NCI-H82 treated with DMSO at 0.1 percent for 48 hours (cell line): Measurements from ENCODE around the gene LRRC8E.
A peak's percentile ranks its signal among the peaks of the same experiment; 100 is the strongest.

ENCODE experiments used
- DNase-seq: peaks from one replicate; lab custom pipeline; 2025; ENCODE audit not compliant: unreplicated experiment; lab: John Stamatoyannopoulos, UW

LRRC8E gene

DNA sequence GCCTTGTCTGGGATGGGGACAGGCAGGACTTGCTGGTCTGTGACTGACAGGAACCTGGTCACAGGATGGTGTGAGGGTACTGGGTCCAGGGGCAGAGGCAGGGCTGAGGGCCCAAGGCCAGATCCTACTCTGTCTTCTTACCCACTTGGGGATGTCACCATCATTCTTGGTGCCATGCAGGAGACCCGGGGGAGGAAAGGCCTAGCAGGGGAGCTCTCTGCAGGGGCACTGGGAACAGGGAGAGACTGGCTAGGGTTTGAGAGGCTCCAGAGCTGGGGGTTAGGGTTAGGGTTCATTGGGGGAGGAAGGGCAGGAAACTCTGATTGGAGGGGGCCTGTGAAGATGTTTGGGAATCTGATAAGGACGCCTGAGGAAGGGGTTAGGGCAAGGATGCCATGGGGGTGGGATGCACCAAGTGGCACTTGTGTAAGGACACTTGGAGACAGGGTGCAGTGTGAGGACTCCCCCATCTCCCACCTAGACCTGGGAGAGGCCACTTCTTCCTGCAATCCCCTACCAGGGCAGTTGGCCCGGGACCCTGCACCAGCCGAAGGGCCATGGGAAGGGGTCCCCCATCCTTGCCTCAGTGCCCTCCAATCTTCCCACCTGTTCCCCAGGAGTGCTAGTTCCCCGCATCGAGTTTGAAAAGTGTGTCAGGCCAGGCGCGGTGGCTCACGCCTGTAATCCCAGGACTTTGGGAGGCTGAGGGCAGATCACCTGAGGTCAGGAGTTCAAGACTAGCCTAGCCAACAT is 21.0 kb upstream of the LRRC8E start:
- DNase-seq, result no peak

DNA sequence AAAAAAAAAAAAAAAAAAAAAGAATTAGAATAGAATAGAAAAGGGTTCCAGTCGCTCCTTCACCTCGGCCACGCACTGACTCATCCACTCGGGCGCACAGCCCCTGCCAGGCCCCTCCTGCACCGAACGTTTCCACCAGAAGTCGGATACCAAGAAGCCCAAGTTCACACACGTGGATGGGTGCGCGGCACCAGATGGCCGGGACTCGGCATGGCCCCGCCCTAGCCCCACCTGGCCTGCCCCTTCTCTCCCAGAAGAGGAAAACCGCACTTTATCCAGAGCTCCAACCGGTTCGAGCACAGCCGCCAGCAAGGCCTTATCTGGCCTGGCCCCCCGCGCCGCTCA is 20.0 kb upstream of the LRRC8E start:
- peak; percentile 44 for DNase-seq

DNA sequence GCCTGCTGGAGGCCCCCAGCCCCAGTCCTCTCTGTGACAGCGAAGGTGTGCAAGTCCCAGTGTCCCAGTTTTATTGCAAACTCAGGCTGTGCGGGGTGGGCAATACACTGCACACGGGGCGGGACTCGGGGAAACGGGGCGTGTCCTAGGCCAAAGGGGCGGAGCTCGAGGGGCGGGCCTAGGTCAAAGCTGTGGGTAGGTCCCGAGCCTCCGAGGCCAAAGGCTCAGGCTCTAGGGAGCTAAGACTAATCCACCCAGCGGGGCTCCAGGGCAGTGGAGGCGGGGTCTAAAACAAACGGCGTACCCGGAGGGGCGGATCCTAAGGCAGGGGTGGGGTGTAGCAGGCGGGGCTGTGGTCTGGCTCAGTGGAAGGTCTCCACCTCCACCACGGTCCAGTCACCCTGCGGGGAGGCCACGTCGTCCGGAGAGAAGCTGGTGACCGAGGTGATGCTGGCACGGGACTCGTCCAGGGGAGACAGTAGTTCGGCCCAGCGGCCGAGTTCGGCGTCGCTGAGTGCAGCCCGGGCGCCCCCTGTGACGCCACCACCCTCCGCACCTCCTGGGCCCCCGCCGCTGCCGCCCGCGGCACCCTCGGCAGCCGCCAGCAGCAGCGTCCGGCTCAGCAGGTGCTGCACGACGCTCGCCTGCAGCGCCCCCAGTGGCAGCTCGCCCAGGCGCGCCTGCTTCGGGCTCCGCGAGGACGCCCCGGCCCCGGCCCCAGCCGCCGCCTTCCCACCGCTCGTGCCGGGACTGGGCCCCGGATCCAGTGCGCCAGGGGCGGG is 19.4 kb upstream of the LRRC8E start:
- DNase-seq, result peak; percentile 44

DNA sequence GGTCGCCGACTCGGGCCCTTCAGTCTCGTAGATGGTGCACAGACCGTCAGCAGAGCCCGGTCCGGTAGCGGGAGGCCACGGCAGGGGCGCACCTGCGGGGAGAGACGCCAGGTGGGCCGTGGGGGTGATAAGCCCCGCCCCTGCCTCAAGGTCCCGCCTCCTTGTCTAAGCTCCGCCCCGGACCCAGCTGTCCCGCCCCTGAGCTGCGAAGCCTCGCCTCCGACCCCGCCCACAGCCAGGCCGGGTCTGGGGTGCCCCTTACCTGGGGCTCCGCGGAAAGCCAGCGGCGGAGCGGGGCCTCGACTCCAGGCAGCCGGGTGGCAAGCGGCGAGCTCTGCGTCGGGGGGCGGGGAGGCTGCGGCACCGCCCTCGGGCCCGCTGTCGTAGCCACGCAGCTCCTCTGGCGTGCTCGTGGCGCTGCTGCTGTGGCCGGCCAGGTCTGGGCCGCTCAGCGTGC is 18.8 kb upstream of the LRRC8E start:
- no peak for DNase-seq

DNA sequence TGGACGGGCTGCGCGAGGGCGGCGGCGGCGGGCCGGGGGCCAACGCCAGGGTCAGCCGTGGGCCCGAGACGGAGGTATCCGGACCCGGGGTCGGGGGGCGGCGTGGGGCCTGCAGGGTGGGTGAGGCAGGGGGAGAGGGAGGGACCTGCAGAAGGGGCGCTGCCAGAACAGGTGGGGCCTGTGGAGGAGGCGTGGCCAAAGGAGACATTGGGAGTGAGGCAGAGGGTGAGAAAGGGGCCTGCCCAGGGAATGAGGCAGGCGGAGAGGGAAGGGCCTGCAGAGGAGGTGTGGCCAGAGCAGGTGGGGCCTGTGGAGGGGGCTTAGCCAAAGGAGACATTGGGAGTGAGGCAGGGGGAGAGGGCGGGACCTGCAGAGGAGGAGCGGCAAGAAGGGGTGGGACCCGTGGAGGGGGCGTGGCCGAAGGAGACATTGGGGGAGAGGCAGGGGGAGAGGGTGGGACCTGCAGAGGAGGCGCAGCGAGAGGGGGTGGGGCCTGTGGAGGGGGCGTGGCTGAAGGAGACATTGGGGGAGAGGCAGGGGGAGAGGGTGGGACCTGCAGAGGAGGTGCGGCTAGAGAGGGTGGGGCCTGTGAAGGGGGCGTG is 18.3 kb upstream of the LRRC8E start:
- no peak for DNase-seq

GRCh38 chr19:7870571-7871436 is 17.5 kb upstream of the LRRC8E start:
- peak; percentile 53 for DNase-seq

DNA sequence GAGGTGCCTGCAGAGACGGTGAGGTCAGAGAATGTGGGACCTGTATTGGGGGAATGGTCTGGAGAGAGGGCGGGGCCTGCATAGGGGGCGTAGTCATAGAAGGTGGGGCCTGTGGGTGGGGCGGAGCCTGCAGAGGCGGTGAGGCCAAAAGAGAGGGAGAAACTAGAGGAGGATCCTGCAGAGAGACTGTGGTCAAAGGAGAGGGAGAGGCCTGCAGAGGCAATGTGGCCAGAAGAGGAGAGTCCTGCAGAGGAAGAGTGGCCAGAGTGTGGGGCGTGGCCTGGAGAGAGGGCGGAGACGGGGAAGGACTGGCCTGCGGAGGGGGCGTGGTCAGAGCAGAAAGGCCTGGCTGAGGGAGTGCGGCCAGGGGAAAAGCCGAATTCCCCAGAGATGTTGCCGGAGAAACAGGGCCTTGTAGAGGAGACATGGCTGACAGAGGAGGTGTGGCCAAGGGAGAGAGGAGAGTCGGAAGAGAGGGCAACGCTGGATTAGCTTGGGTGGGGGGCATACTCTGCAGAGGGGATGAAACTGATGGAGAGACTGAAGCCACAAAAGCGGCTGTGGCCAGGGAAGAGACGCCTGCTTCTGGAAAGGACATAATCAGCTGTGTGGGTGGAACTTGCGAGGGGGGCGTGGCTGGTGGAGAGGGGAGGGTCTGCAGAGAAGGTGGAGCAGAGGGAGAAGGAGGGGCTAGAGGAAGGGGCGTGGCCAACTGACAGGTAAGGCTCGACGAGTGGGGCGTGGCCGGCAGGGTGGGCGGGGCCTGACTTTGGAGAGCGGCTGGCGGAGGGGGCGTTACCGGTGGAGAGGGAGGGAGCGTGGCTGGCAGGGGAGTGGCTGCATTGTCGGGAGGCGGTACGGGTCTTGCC is 16.6 kb upstream of the LRRC8E start:
- peak; percentile 91 for DNase-seq

DNA sequence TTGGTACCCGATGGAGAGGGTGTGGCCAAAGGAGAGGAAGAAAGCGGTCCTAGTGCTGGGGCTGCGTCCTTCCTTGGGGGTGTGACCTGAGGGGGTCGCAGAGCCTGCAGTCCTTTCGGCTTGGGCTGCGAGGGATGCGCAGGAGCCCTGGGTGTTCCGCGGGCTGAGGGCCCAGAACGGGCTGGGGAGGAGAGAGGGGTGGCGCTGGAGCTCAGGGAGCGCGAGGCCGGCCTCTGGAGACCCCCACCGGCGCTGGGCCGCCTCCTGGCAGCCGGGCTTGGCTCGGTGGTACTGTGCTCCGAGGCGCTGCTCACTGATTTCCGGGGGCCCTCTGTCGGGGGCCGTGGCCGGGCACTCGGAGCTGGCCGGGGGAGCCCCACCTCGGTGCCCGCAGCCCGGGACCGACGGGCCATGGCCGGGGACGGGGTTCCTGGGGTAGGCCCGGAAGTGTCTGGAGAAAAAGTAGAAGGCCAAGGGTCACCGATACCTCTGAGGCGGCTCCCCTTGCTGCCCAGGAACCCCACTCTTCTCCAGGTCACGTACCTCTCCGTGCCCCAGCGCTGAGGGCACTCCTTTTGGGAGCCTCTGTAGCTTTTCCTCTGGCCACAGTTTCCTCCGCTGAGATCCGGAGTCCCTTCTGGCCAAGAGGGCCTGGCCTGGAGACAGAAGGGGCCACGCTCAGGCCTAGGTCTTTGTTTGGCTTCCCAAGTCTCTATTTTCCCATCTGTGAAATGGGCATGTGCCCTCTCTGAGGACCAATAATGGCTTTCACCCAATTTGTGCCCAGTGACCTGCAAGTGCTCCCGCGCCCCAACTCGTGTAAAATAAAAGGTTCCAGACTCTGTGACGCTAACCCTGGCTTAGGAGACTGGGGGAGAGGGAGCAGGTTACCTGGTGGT is 15.8 kb upstream of the LRRC8E start:
- DNase-seq, result no peak

GRCh38 chr19:7873304-7874075 is 14.8 kb upstream of the LRRC8E start:
- no peak for DNase-seq

DNA sequence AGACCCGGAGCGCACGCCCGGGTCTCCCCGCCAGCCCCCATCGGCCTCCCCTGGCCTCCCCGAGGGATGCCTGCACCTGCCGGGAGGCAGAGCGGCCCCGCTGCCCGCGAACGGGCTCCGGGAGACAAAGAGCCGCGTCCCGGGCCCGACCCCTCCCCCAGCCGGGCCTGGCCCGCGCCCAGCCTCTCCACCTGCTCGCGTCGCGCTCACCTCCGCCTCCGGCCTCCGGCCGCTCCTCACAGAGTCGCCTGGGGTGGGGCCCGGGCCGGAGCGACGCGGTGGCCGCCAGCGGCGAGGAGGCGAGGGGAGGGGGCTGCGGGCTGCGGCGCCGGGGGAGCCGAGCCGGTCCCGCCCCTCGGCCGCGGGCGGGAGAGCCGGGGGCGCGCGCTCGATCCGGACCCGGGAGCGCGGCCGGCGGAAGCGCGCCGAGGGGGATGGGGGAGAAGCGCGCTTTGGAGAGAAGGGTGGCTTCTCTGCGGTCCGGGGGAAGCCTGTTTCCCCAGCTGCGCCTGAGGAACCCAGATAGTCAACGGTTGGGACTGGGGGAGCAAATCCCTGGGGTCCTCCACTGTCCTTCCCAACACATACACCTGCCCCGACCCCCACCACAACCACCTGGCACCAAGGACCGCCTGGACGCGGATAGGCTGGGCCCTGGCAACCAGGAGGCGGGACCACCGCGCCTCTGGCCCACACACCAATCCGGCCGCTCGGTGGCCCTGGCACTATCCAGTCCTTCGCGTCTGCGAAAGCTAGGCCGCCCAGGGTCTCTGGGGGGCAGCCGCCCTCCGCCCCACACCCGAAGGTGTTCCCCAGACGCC is 14.0 kb upstream of the LRRC8E start, which contains the start of gene PRR36:
Gene PRR36, minus strand, starts transcription at position 315 of the 821 bp plus-strand sequence. CDS start 701 bp downstream, outside the sequence.
- peak; percentile 34 for DNase-seq

DNA sequence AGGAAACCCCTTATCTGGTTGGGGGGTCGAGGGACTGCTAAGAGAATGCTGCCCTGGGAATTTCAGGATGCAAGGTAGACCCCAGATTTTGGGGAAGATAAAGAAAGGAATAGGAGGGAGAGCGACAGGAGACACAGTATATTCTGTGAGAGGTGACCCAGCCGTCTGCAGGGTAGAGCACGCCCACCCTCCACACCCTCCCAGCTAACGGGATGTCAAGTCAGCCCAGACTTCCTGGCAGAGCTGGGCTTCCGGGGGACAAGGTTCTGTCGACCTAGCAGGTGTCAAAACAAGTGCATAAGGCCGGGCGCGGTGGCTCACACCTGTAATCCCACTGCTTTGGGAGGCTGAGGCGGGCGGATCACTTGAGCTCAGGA is 13.4 kb upstream of the LRRC8E start:
- DNase-seq, result no peak

DNA sequence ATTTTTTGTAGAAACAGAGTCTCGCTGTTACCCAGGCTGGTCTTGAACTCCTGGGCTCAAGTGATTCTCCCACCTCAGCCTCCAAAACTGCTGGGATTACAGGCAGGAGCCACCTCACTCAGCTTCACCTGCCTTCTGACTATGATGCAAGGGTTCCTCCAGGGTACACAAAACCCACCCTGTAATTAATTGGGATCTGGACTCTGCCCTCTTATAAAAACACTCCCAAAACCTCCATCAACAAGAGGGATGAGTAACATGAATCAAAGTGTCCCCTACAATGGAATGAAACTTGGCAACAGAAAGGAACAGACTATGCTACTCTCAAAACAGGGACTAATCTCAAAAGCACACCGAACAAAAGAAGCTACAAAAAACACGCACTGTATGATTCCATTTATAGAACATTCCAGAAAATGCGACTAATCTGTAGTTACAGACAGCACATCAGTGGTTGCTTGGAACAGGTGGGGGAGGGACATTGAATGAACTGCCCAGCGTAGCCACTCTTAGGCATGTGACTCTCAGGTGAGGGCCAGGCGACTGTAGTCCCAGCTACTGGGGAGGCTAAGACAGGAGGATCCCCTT is 11.0 kb upstream of the LRRC8E start:
- no peak for DNase-seq

GRCh38 chr19:7879111-7879807 is 9.1 kb upstream of the LRRC8E start:
- DNase-seq, result no peak

GRCh38 chr19:7879836-7880235 is 8.5 kb upstream of the LRRC8E start:
- no peak for DNase-seq

DNA sequence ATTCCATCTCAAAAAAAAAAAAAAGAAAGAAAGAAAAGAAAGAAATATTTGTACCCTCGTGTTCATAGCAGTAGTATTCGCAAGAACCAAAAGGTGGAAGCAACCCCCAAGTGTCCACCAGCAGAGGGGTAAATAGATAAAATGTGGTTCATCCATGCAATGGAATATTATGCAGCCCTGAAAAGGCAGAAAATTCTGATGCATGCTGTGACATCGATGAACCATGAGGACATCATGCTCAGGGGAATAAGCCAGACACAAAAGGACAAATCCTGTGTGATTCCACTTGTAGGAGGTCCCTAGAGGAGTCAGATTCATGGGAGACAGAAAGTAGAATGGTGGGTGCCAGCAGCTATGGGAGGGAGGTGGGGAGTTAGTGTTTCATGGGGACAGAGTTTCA is 6.4 kb upstream of the LRRC8E start:
- DNase-seq, result no peak

GRCh38 chr19:7883105-7883504 is 5.2 kb upstream of the LRRC8E start:
- DNase-seq, result no peak
